Neural cell (in vitro differentiated cells): Measurements from ENCODE around the gene CWC25. TPM values are rescaled to one million over a fixed set of nuclear protein-coding genes. Genes with fewer than 3 reads are reported as not detected.

Experiments used
- H2AFZ ChIP-seq: fragments of 200-600, 300-800 bp; sonication (generic), shearing (Covaris generic); 2 replicates; pipeline ENCODE4 v1.6.0; 2014; ENCODE audit warnings: low read depth, mild to moderate bottlenecking, antibody characterized with exemption, low read length, moderate library complexity
- H3F3A ChIP-seq: fragments of 200-600 bp; shearing (Covaris generic); 2 replicates; pipeline ENCODE4 v1.6.1; 2016; ENCODE audit warnings: mild to moderate bottlenecking, moderate library complexity, mixed read lengths, antibody characterized with exemption, low read length; ENCODE audit not compliant: insufficient read depth, poor library complexity, severe bottlenecking
- H3K27ac ChIP-seq: fragments of 200-600, 300-800 bp; sonication (generic), shearing (Covaris generic); 2 replicates; pipeline ENCODE4 v1.5.1; 2014; ENCODE audit warnings: mild to moderate bottlenecking, low read length, moderate library complexity
- H3K27me3 ChIP-seq: fragments of 300-800, 200-600 bp; sonication (generic), shearing (Covaris generic); 2 replicates; pipeline ENCODE4 v1.6.0; 2014; ENCODE audit warnings: mild to moderate bottlenecking, low read depth, low read length, moderate library complexity; ENCODE audit not compliant: insufficient read depth
- H3K36me3 ChIP-seq: fragments of 300-800, 200-600 bp; sonication (generic), shearing (Covaris generic); 2 replicates; pipeline ENCODE4 v1.5.1; 2014; ENCODE audit warnings: mild to moderate bottlenecking, antibody characterized with exemption, low read length, moderate library complexity; ENCODE audit not compliant: insufficient read depth
- H3K4me2 ChIP-seq: fragments of 300-800, 200-600 bp; sonication (generic), shearing (Covaris generic); 2 replicates; pipeline ENCODE4 v1.6.0; 2014; ENCODE audit warnings: mild to moderate bottlenecking, low read length
- H3K4me3 ChIP-seq: fragments of 300-800, 200-600 bp; sonication (generic), shearing (Covaris generic); 2 replicates; pipeline ENCODE4 v1.5.1; 2014; ENCODE audit warnings: mild to moderate bottlenecking, low read length, moderate library complexity
- H3K79me2 ChIP-seq: fragments of 200-600 bp; shearing (Covaris generic); replicated peaks from 2 replicates; pipeline ENCODE4 v1.6.0; 2014; ENCODE audit warnings: mild to moderate bottlenecking, low read length, moderate library complexity; ENCODE audit not compliant: insufficient read depth
- H3K9ac ChIP-seq: fragments of 300-800, 200-600 bp; sonication (generic), shearing (Covaris generic); 2 replicates; pipeline ENCODE4 v1.6.1; 2016; ENCODE audit warnings: mild to moderate bottlenecking, low read length, mixed read lengths
- H3K9me2 ChIP-seq: fragments of 200-600 bp; shearing (Covaris generic); 2 replicates; pipeline ENCODE4 v1.6.1; 2016; ENCODE audit warnings: mild to moderate bottlenecking, low read length, mixed read lengths; ENCODE audit not compliant: insufficient read depth
- H3K9me3 ChIP-seq: fragments of 200-600, 300-800 bp; sonication (generic), shearing (Covaris generic); 2 replicates; pipeline ENCODE4 v1.6.1; 2016; ENCODE audit warnings: mild to moderate bottlenecking, mixed run types, low read length, moderate library complexity, mixed read lengths
- H4K20me1 ChIP-seq: fragments of 200-600 bp; shearing (Covaris generic); 2 replicates; pipeline ENCODE4 v1.6.1; 2016; ENCODE audit warnings: mild to moderate bottlenecking, mixed run types; ENCODE audit not compliant: insufficient read depth
- CTCF ChIP-seq: fragments of 450-650 bp; IDR thresholded peaks from 2 replicates; pipeline ENCODE4 v1.5.1; 2014; ENCODE audit warnings: antibody characterized with exemption, mild to moderate bottlenecking, moderate library complexity; ENCODE audit not compliant: poor library complexity, severe bottlenecking
- EP300 ChIP-seq: fragments of 450-650 bp; conservative IDR thresholded peaks from 2 replicates; pipeline ENCODE4 v1.6.1; 2014; ENCODE audit warnings: antibody characterized with exemption, mild to moderate bottlenecking, moderate library complexity; ENCODE audit not compliant: poor library complexity, severe bottlenecking
- EZH2 ChIP-seq: fragments of 200-600, 300-800 bp; shearing (Covaris generic), sonication (generic); IDR thresholded peaks from 2 replicates; pipeline ENCODE4 v1.6.1; 2014; ENCODE audit warnings: antibody characterized with exemption, low read length, borderline replicate concordance, mild to moderate bottlenecking; ENCODE audit not compliant: insufficient read depth, poor library complexity, severe bottlenecking
- MXI1 ChIP-seq: fragments of 450-650 bp; conservative IDR thresholded peaks from 2 replicates; pipeline ENCODE4 v1.6.1; 2014; ENCODE audit warnings: antibody characterized with exemption, mild to moderate bottlenecking; ENCODE audit not compliant: poor library complexity, severe bottlenecking
- POLR2AphosphoS5 ChIP-seq: IDR thresholded peaks from 2 replicates; pipeline ENCODE4 v1.6.1; 2012
- RAD21 ChIP-seq: fragments of 450-650 bp; conservative IDR thresholded peaks from 2 replicates; pipeline ENCODE4 v1.6.1; 2014; ENCODE audit warnings: antibody characterized with exemption, mild to moderate bottlenecking, moderate library complexity
- SMC3 ChIP-seq: fragments of 450-650 bp; conservative IDR thresholded peaks from 2 replicates; pipeline ENCODE4 v1.6.1; 2014; ENCODE audit warnings: antibody characterized with exemption, mild to moderate bottlenecking, moderate library complexity; ENCODE audit not compliant: poor library complexity
- TAF1 ChIP-seq: IDR thresholded peaks from 2 replicates; pipeline ENCODE4 v1.6.1; 2012; ENCODE audit warnings: low read depth
- polyA plus RNA-seq: library from polyadenylated mRNA; depleted of rRNA; stranded (reverse); fragments of >200 nt; gene quantifications from 2 replicates; pipeline ENCODE4 v1.2.3, GENCODE V29; 2014
- TF ChIP-seq, protein P1 (sequence below): IDR thresholded peaks from 2 replicates; pipeline ENCODE4 v1.6.1; 2012; ENCODE audit warnings: borderline replicate concordance

Gene CWC25
- polyA plus RNA-seq, 1 donor from 2014 or later = 15.4 TPM

- peaks cover 4% of the 10 kb centered on the region for H3F3A ChIP-seq
- no peaks in the 10 kb centered on the region for H3K9me2 ChIP-seq
- no peak overlapping the region for H3K4me2 ChIP-seq
- peaks cover 21% of the 10 kb centered on the region for H3K79me2 ChIP-seq
- H3K27me3 ChIP-seq = no peaks in the 10 kb centered on the region
- H3K4me3 ChIP-seq = no peak overlapping the region
- H3K36me3 ChIP-seq = peaks cover 5% of the 10 kb centered on the region
- no peaks in the 10 kb centered on the region for H3K9me3 ChIP-seq
- H3K9ac ChIP-seq = no peak overlapping the region
- no peak overlapping the region for H3K27ac ChIP-seq
- TF ChIP-seq TAF1 (no peak), CTCF (no peak), EZH2 (no peak), MXI1 (no peak), POLR2AphosphoS5 (no peak), RAD21 (no peak), EP300 (no peak), SMC3 (no peak)
- TF ChIP-seq, protein P1, sequence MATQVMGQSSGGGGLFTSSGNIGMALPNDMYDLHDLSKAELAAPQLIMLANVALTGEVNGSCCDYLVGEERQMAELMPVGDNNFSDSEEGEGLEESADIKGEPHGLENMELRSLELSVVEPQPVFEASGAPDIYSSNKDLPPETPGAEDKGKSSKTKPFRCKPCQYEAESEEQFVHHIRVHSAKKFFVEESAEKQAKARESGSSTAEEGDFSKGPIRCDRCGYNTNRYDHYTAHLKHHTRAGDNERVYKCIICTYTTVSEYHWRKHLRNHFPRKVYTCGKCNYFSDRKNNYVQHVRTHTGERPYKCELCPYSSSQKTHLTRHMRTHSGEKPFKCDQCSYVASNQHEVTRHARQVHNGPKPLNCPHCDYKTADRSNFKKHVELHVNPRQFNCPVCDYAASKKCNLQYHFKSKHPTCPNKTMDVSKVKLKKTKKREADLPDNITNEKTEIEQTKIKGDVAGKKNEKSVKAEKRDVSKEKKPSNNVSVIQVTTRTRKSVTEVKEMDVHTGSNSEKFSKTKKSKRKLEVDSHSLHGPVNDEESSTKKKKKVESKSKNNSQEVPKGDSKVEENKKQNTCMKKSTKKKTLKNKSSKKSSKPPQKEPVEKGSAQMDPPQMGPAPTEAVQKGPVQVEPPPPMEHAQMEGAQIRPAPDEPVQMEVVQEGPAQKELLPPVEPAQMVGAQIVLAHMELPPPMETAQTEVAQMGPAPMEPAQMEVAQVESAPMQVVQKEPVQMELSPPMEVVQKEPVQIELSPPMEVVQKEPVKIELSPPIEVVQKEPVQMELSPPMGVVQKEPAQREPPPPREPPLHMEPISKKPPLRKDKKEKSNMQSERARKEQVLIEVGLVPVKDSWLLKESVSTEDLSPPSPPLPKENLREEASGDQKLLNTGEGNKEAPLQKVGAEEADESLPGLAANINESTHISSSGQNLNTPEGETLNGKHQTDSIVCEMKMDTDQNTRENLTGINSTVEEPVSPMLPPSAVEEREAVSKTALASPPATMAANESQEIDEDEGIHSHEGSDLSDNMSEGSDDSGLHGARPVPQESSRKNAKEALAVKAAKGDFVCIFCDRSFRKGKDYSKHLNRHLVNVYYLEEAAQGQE = no peak
- H2AFZ ChIP-seq = no peak overlapping the region
- no peaks in the 10 kb centered on the region for H4K20me1 ChIP-seq
Measured at GRCh38 chr17:38848939-38849605, 24.0 kb upstream of the CWC25 start.

DNA sequence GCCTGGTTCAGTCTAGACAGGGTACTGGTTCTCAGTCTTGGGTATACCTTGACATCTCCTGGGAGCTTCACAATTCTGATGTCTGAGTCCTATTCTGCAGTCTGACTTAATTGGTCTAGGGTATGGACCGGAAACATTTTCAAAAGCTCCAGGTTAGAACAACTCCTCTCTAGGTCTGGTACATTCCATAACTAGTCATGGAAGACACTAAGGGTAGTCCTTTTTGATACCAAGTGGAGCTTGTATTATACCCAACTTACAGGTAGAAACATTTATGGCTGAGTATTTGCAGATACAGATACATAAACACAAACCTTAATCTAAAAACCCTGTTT is 23.4 kb upstream of the CWC25 start:
- H3K4me3 ChIP-seq = no peak overlapping the region
- H3K9me3 ChIP-seq = no peaks in the 10 kb centered on the region
- H3K4me2 ChIP-seq = no peak overlapping the region
- no peaks in the 10 kb centered on the region for H3K9me2 ChIP-seq
- H4K20me1 ChIP-seq = no peaks in the 10 kb centered on the region
- H3K27me3 ChIP-seq = no peaks in the 10 kb centered on the region
- no peak overlapping the region for H3K9ac ChIP-seq
- H2AFZ ChIP-seq = no peak overlapping the region
- peaks cover 5% of the 10 kb centered on the region for H3K36me3 ChIP-seq
- peaks cover 21% of the 10 kb centered on the region for H3K79me2 ChIP-seq
- no peak overlapping the region for H3K27ac ChIP-seq
- peaks cover 4% of the 10 kb centered on the region for H3F3A ChIP-seq
- TF ChIP-seq TAF1 = no peak
- no peak for TF ChIP-seq CTCF
- no peak for TF ChIP-seq RAD21
- TF ChIP-seq POLR2AphosphoS5 = no peak
- no peak for TF ChIP-seq EZH2
- TF ChIP-seq SMC3 = no peak
- no peak for TF ChIP-seq EP300
- TF ChIP-seq, protein P1 = no peak
- no peak for TF ChIP-seq MXI1
